ENCODE results near the gene MEIS2. TPM values are rescaled to one million over a fixed set of nuclear protein-coding genes. Genes with fewer than 3 reads are reported as not detected.

Gene MEIS2
- polyA plus RNA-seq, 4 donors: 138 to 178 (median 147) TPM

DNA sequence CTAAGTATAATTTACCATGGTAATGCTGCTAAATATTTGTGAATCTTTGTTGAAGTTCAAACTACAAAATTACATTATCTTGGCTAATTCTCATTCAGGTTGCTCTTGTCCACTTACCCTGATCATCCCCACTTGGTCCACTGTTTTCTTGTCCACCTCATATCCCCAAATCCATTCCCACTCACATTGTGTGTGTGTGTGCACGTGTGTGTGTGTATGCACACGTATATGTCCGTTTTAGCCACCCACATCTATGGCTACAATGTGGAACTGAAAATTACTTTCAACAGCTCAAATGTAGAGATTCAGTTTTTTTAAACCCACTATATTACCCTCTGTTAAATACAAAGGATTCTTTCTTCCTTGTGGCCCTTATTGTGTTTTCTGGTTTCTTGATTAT, 15.2 kb upstream of the MEIS2 start:
- DNase-seq (ENCODE audit: low read depth in 4 of 4, low spot score in 2 of 4): no peak

DNA sequence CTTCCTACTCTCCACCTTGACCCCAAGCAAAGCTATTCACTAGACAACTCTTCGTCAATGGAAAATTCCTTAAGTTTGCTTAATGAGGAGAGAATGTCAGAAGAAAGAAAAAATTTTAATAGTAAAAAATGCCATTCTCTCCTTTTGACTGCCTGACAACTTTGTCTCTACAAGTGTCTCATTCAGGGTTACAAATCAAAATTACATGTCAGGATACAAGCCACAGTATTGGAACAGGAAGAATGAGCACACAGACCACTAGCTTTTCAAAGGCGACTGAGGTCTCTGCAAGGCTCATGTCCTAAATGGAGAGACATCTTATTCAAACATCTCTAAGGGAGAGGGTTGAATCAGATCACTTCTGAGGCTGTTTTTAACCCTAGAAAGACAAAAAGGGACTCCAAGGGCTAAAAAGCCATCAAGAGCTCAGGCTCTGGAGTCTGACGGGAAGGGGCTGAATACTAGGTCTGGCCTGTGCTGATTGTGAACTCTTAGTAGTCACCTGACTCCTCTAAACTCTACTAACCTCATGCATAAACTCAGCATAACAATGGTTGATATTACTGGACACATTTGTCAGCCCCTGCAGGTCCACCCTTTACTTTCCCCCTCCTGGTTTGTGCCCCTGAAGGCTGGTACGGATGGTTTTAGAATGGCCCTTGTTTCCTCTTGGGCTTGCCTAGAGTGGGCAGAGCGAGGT, 12.8 kb upstream of the MEIS2 start:
- DNase-seq (ENCODE audit: low read depth in 4 of 4, low spot score in 2 of 4): no peak

DNA sequence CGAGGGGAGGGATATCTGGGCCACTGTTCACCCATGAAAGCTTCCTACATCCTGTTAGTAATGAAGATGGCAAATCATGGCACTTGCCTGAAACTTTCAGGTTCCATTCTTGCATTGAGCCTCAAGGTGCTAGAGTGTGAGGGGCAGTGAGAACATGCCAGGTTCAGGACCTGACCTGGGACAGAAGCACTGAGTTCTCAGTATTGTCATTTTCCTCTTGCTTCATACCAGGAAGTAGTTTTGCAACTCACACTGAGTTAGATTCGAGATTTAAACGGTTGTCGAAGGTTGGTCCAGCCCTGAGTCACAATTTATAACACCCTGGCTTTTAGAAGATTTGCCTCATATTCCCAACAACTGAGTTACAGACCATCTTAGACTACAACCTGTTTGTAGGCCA, 11.8 kb upstream of the MEIS2 start:
- no peak for DNase-seq (ENCODE audit: low read depth in 4 of 4, low spot score in 2 of 4)

DNA sequence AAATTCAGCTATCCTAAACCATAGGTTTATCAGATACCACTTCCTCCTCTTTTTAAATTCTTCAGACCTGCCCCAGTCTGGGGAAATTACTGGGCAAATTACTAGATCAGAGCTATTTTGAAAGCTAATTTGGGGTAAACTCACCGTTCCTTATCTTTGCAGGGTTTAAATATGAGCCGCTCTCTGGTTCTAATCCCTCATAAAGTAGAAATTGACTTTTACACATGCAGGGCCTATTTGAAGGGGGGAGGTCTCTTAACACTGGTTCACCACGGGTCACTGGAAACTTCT, 11.0 kb upstream of the MEIS2 start:
- DNase-seq (ENCODE audit: low read depth in 4 of 4, low spot score in 2 of 4): no peak

DNA sequence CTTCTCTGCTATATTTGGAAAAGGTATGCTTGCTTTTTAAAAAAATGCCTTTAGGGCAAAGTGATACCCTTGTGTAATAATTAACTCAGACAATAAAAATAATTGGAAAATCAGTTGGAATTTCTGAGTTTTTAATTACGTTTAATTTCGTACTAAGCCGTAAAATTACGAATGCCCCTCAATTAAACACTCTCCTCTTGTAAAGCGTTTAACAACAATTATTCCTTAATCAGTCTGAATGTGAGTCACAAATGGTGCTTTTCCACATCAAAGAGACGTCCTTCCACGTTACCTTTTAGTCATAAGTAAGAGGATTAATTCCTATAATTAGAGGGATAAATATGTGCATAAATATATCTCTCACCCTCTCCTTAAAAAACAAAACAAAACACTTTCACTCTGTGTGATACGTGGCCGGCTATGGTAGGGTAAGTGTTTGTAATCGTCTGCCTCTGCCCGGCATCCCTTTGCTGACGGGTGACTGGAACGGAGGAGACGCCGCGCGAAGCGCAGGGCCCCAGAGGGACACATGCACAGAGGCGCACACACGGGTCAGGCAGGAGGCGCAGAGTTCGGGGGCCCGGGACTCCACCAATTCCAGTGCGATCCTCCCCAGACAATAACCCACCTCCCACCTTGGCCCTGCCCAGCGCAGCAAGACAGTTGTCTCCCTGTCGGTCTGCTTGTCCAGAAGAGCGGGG, 9.7 kb upstream of the MEIS2 start:
- peak in 1 of 4 donors; percentile 55 for DNase-seq (ENCODE audit: low read depth in 4 of 4, low spot score in 2 of 4)

DNA sequence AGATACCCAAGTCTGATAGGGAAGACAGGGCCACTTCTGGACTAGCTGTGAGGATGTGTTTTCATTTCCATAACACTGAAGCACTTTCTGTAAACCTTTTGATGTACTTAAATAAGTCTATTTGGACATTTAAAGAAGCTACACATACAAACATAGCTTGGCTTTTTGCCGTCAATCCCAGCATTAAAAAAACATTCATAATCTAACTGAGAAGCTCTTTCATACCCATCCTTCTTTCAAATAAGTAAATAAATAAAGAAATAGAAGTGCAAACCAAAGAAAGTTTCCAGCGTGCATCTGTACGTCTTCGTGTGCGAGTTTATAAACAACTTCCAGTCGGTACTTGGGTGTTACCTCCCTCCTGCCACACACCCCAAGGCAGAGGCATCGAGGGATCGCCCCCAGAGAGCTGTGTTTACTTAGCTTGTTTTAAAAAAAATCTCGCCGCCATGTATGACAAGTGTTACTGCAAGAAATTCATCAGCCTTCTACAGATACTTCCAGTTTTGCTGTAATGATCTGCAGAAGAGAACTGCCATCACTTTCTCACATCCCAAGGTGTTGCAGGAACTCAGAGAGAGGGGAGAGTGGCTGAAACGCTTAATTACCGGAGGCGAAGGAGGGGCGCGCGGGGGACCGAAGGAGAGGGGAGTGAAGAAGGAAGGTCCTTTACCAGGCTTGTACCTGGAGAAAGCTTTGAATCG, 9.0 kb upstream of the MEIS2 start:
- peak in 1 of 4 donors; percentile 54 for DNase-seq (ENCODE audit: low read depth in 4 of 4, low spot score in 2 of 4)

DNA sequence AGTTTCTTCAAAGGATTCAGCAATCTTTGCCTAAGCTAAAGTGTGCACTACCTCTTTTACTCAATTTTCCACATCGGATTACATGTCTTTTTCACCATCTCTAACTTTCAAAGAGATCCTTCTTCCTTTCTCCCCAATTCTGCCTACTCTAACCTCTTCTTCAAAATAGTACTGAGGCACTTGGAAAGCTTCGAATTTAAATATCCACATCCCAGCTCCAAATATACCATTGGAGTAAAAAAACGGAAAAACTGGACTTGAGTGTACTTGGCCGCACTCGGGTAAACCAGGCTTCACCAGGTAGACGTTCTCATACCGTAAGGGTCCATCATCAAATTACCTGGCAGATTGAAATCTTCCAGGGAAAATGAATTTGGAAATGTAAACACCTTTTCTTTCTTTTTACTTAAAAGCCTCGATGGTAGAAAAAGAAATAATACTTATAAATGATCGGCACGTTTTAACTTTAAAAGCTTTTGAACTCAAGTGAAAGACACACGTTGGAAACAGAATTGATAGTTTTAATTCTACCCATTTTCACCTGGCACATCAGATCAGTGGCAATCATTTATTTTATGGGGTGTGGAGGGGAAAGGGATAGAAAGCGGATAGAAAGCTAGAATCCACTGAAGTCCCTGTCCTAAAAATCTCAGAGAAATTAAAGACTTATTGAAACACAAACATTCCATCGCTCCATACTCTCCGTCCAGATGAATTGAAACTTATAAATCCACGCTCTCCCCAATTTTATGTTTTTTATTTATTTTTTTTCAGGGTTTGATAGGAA, 8.2 kb upstream of the MEIS2 start:
- DNase-seq (ENCODE audit: low read depth in 4 of 4, low spot score in 2 of 4): no peak

DNA sequence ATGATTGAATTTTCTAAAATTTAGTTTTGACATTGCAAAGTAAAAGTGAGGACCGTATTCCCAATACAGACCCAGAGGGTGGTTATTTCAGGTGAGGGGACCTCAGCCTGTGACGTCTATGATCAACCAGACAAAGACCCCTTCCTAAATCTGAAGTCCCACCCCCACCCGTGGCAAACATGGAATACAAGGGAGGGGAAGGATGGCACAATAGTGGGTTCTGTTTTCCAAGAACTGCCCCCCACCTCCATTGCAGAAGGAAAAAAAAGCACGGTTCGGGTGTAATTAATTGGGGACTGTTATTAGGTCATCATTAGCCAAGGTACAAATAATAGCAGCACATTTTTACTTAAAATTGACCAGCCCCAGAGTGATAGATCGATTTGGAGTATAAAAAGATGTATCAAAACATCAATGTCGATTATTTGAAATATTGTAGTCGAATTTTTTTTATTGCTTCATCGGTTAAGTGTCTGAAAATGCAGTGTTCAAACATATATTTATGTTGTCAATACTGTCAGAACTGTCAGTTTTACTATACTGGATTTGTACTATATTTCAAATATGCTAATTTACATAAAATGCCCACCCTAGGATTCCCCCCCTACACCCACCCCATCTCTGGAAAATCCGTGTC, 7.5 kb upstream of the MEIS2 start:
- DNase-seq (ENCODE audit: low read depth in 4 of 4, low spot score in 2 of 4): no peak

DNA sequence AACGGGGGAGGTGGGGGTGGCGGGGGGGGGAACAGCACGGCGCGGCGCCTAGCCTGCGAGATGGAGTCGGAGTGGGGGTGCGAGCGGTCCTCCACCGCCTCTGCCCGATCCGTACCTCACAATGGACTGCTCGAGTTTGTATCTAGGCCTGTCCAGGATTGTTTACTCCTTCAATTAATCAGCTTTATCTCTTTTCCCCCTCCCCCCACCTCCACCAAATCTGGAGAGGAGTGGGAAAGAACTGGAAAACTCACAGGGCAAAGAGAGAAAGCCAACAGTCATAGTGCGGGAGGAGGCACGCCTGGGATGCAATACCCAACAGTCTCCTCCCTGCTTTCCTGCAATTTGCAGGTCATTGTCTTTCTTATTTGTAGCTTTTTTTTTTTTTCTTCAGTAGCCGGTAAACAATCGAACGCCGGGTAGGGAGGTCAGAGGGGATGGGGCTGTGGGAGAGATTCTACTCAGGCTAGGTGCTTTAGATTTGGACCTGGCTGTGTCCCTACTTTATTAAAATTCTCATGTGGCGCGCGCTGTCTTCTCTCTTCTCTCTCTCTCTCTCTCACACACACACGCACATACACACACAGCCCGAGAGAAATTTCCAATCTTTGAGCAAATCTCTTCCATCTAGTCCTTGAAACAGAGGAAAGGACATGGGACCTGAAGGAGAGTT, 6.9 kb upstream of the MEIS2 start:
- DNase-seq (ENCODE audit: low read depth in 4 of 4, low spot score in 2 of 4): peak in 2 of 4 donors; percentile 65 to 86

DNA sequence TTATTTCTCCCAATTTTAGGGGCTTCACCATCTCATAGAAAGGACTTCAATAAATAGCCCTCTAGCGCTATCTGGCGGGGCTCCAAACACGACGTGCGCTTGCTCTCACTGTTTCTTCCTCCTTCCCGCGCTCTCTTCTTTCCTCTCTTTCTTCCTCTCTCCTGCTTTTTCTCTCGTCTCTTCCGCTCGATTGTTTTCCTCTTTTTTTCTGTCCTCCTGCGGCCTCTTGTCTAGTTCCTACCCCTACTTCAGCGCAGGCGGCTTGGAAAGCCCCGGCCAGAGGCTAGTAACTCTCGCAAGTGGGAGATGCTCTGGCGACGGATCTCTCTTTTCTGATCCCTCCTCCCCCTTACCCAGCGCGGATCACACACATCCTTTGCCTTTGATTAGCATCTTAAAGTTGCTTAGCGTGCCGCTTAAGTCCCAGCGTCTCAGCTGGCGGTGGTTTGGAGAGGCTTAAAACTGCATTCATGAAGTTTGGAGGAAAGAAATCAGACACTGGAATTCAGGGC, 6.2 kb upstream of the MEIS2 start:
- DNase-seq (ENCODE audit: low read depth in 4 of 4, low spot score in 2 of 4): peak in 1 of 4 donors; percentile 73

DNA sequence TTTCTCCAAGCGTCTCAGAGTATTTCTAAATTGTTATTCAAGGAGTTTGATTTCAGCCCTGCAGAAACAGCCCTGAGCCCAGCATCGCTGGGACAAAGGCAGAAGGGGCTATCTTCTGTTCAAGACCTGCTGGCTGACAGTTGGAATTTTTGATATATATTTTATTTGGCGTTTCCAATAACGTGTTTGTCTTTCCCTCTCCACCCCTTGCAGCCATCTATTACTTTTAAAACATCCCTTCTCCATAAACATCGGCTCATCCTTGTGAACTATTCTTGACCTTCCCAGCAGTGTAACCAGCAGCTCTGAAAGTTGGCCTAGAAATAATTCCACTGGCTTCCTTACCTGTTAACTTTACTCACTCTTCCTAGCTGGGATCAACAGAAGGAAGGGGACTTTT, 5.5 kb upstream of the MEIS2 start:
- no peak for DNase-seq (ENCODE audit: low read depth in 4 of 4, low spot score in 2 of 4)

DNA sequence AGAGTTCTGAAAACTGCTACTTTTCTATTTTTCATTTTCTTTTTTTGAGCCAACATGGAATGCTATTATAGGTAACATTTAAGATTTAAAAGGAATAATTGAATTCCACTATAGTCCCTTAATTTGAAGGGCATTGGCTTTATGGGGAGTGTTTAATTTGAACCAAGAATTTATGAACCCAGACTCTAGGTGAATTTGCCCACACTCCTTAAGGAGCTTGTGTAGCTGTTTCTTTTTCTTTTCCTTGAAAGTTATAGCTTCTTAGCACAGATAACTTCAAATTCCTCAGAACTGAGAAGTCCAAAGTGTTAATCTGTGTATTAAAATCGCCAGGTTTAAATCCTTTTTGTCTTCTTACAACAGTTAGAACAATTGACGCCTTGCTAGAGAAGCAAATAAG, 4.7 kb upstream of the MEIS2 start:
- DNase-seq (ENCODE audit: low read depth in 4 of 4, low spot score in 2 of 4): no peak

DNA sequence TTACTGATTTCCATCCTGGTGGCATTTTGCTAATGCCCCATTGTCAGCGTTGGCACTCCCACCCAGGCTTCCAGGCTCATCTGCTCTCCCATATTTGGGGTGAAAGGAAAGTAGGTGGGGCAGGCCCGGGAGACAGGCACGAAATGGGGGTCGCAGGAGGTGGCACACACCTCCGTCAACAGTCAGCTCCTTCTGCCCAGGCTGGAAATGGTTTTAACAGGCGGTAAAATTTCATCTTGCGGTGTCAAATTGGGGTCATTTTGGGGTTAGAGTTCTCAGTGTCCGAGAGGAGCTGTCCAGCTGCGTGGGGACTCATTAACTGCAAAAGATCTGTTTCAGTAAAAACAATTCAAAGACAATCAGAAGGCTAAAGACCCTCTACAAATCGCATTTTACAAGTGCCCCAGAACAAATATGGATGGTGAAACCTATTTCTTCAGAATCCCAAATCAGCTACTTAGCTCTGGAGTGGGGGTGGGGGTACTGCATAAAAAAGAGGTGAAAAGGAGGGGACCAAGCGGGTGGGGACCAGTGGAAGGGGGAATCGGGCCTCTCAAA, 4.2 kb upstream of the MEIS2 start:
- peak in 1 of 4 donors; percentile 91 for DNase-seq (ENCODE audit: low read depth in 4 of 4, low spot score in 2 of 4)

DNA sequence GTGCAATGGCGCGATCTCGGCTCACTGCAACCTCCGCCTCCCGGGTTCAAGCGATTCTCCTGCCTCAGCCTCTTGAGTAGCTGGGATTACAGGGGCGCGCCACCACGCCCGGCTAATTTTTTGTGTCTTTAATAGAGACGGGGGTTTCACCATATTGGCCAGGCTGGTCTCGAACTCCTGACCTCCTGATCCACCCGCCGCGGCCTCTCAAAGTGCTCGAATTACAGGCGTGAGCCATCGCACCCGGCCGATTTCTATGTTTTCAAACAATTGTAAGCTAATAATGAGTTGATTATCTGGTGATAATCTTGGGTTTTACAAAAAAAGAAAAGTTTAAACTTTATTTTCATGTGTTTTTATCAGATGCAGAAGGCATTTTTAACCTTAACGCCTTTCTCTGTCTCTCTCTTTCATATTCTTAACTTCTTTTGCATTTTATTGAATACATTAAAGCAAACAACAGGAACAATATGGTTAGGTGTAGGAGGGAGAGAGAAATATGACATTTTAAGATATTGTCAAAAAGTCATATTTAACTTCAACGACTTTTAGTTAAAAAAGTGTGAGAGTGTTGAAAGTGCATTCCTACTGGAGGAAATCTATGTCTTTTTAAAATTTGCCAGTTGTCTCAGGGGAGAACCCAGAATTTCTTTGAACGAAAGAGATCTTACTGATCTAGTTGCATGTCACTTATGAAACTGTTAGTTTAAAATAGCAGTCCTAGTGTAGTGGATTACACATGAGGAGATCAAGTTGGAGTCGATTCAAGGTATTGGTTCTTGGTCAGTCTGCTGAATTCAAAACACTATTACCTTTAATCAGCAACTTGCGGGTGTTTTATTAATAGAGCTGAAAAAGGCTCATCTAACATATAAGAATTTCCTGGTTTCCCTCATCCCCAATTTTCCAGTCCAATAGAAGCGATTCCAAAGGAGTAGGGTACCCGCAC, 3.4 kb upstream of the MEIS2 start:
- DNase-seq (ENCODE audit: low read depth in 4 of 4, low spot score in 2 of 4): no peak

DNA sequence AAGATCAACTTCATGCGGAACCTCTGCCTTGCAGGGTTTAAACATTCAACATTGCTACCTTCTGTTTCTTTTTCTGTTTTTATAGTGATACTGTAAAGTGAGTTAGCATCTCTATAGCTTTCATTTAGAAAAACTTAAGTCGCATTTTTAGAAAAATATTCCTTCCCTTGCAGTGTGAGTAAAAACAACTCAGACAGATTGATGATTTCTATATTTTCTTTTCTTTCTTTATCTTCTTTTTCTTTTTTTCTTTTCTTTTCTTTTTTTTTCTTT, 2.8 kb upstream of the MEIS2 start:
- no peak for DNase-seq (ENCODE audit: low read depth in 4 of 4, low spot score in 2 of 4)

DNA sequence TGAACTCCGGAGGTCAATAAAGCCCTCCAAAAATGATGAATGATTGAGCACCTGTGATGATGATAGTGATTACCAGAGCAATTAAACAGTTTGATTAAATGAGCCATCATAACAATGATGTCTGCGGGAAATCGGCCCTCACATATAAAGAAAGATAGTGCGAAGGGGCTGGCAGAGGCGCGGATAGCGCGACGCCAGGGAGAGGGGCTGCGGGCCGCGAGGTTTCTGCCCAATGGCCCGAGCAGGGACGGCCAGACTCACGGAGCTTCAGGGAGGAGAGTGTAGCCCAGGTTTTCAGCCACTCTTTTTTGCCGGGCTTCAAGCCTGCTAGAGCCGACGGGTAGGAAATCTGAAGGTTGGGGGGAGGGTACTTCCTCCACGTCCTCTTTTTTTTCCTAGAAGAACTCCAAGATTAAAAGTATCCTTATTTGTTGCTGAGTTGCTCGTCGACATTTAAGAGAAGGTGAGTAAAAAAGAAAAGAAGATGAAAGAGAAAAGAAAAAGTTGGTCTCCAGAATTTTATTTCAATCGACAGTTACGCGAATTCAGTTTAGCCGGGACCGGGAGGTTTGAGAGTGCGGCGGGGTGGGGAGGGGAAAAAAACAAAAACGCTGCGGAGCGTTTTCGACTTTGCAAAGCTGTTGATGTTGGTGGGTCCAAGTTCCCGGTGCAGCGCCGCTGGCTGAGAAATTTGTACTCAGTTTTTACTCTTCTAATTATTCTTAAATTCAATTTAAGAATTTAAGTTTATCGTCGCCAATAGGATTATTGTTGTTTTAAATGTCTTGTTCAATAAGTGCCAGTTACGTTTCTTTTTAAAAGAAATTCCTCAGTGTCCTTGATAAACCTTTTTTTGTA, 2.2 kb upstream of the MEIS2 start:
- DNase-seq (ENCODE audit: low read depth in 4 of 4, low spot score in 2 of 4): no peak

DNA sequence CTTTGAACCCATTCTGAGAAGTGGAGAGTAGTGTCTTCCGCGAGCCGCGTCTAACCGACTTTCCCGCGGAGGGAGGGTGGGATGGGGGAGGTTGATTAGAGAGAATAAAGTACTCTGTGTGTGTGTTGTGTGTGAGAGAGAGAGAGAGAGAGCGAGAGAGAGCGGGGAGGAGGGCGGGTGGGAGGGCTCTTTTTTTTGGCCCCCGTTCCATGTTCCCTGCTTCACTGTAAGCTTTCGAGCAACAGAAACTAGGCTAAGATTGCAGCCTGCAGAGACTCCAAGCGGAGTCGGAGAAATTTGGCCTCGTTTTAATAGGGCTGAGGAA, 1.6 kb upstream of the MEIS2 start:
- no peak for DNase-seq (ENCODE audit: low read depth in 4 of 4, low spot score in 2 of 4)

DNA sequence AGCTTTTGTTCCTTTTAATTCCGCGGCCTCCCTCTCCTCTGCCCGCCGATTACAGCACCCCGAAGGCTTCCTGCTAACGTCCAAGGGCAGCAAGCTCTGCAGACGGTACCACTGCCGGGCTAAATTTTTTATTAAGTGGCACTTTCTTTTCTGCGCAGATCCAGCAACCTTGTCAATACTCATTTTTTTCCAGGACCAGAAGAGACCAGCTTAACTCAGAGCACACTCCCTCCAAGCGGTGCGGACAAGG, 542 bp upstream of the MEIS2 start:
- no peak for DNase-seq (ENCODE audit: low read depth in 4 of 4, low spot score in 2 of 4)
